Measurements from ENCODE around the gene POGLUT3.

POGLUT3 gene

GRCh38 chr11:108498046-108498815 lies at the start of gene POGLUT3:
Gene POGLUT3 (minus strand): TSS chr11:108498384. CDS start chr11:108498366, 18 bp downstream.
- DNase-seq (ENCODE audit: low read depth, low spot score) = no peak

GRCh38 chr11:108545909-108546501 lies 47.8 kb upstream of the POGLUT3 start:
- no peak for DNase-seq (ENCODE audit: low read depth, low spot score)

GRCh38 chr11:108543316-108543964 lies 45.3 kb upstream of the POGLUT3 start:
- no peak for DNase-seq (ENCODE audit: low read depth, low spot score)

GRCh38 chr11:108541531-108541930 lies 43.3 kb upstream of the POGLUT3 start:
- no peak for DNase-seq (ENCODE audit: low read depth, low spot score)

- DNase-seq (ENCODE audit: low read depth, low spot score) = no peak
Measured at GRCh38 chr11:108538502-108538901, 40.3 kb upstream of the POGLUT3 start.

GRCh38 chr11:108538022-108538424 lies 39.8 kb upstream of the POGLUT3 start:
- DNase-seq (ENCODE audit: low read depth, low spot score) = no peak

GRCh38 chr11:108536783-108537182 lies 38.6 kb upstream of the POGLUT3 start:
- DNase-seq (ENCODE audit: low read depth, low spot score) = no peak

- DNase-seq (ENCODE audit: low read depth, low spot score) = no peak
Measured at GRCh38 chr11:108535384-108535955, 37.3 kb upstream of the POGLUT3 start.

- DNase-seq (ENCODE audit: low read depth, low spot score) = no peak
Measured at GRCh38 chr11:108534274-108534882, 36.2 kb upstream of the POGLUT3 start.

- DNase-seq (ENCODE audit: low read depth, low spot score) = no peak
Measured at GRCh38 chr11:108530426-108530825, 32.2 kb upstream of the POGLUT3 start.

- no peak for DNase-seq (ENCODE audit: low read depth, low spot score)
Measured at GRCh38 chr11:108527382-108527781, 29.2 kb upstream of the POGLUT3 start.

- no peak for DNase-seq (ENCODE audit: low read depth, low spot score)
Measured at GRCh38 chr11:108525161-108525560, 27.0 kb upstream of the POGLUT3 start.

GRCh38 chr11:108524422-108524821 lies 26.2 kb upstream of the POGLUT3 start:
- no peak for DNase-seq (ENCODE audit: low read depth, low spot score)

- no peak for DNase-seq (ENCODE audit: low read depth, low spot score)
Measured at GRCh38 chr11:108522318-108522717, 24.1 kb upstream of the POGLUT3 start.

GRCh38 chr11:108518581-108518980 lies 20.4 kb upstream of the POGLUT3 start:
- no peak for DNase-seq (ENCODE audit: low read depth, low spot score)

GRCh38 chr11:108516125-108516524 lies 17.9 kb upstream of the POGLUT3 start:
- no peak for DNase-seq (ENCODE audit: low read depth, low spot score)

GRCh38 chr11:108512708-108513107 lies 14.5 kb upstream of the POGLUT3 start:
- no peak for DNase-seq (ENCODE audit: low read depth, low spot score)

GRCh38 chr11:108511851-108512474 lies 13.8 kb upstream of the POGLUT3 start:
- no peak for DNase-seq (ENCODE audit: low read depth, low spot score)

GRCh38 chr11:108508653-108509593 lies 10.7 kb upstream of the POGLUT3 start:
- no peak for DNase-seq (ENCODE audit: low read depth, low spot score)

GRCh38 chr11:108501396-108501795 lies 3.2 kb upstream of the POGLUT3 start:
- DNase-seq (ENCODE audit: low read depth, low spot score) = no peak
